CD14-positive monocyte (primary cell): ENCODE results near the gene TRABD2B. TPM values are rescaled to one million over a fixed set of nuclear protein-coding genes. Genes with fewer than 3 reads are reported as not detected.

Experiments used
- DNase-seq, 3 donors: peaks; one replicate each; pipeline ENCODE4 v3.0.0-alpha.2; 2011 to 2022
- H2AFZ ChIP-seq: 2 replicates; pipeline ENCODE4 v1.6.0; 2012; ENCODE audit warnings: mild to moderate bottlenecking, low read depth, low read length, inconsistent platforms; ENCODE audit not compliant: insufficient read depth, poor library complexity, severe bottlenecking
- H3K27ac ChIP-seq, 2 donors: 1 replicate in 1 of 2; 2 replicates in 1 of 2; pipeline ENCODE4 v1.5.1; 2012 to 2013; ENCODE audit warnings: low read length in 2 of 2, control low read depth in 1 of 2, inconsistent platforms in 1 of 2, low read depth in 1 of 2, mild to moderate bottlenecking in 1 of 2
- H3K27me3 ChIP-seq, 2 donors: one replicate each; pipeline versions ENCODE4 v1.6.0 to v1.6.1; 2011 to 2013; ENCODE audit warnings: low read length in 2 of 2; ENCODE audit not compliant: control insufficient read depth in 2 of 2, insufficient read depth in 2 of 2
- H3K36me3 ChIP-seq, 2 donors: replicated peaks in 1 of 2; 1 replicate in 1 of 2; 2 replicates in 1 of 2; pipeline versions ENCODE4 v1.5.1 to v1.6.1; 2012 to 2013; ENCODE audit warnings: low read length in 2 of 2, control low read depth in 1 of 2, inconsistent platforms in 1 of 2, mild to moderate bottlenecking in 1 of 2; ENCODE audit not compliant: insufficient read depth in 2 of 2, control insufficient read depth in 1 of 2
- H3K4me1 ChIP-seq, 2 donors: 1 replicate in 1 of 2; 2 replicates in 1 of 2; pipeline versions ENCODE4 v1.5.1 to v1.6.1; 2012 to 2013; ENCODE audit warnings: low read length in 2 of 2, control low read depth in 1 of 2, inconsistent platforms in 1 of 2, mild to moderate bottlenecking in 1 of 2, moderate library complexity in 1 of 2; ENCODE audit not compliant: insufficient read depth in 2 of 2, control insufficient read depth in 1 of 2
- H3K4me2 ChIP-seq: replicated peaks from 2 replicates; pipeline ENCODE3; 2012; ENCODE audit warnings: low read length, moderate library complexity, mild to moderate bottlenecking; ENCODE audit not compliant: poor library complexity, severe bottlenecking; ENCODE audit errors: extremely low read depth
- H3K4me3 ChIP-seq, 3 experiments: fragments of 200-600 bp in 1 of 3; sonication (generic) in 1 of 3; replicated peaks in 1 of 3; 1 replicate in 2 of 3; 2 replicates in 1 of 3; pipeline ENCODE4 v1.5.1; 2011 to 2013; ENCODE audit warnings: low read length in 3 of 3, mild to moderate bottlenecking in 3 of 3, control low read depth in 2 of 3, low read depth in 2 of 3, inconsistent platforms in 1 of 3, moderate library complexity in 1 of 3
- H3K79me2 ChIP-seq: 2 replicates; pipeline ENCODE4 v1.6.0; 2012; ENCODE audit warnings: mild to moderate bottlenecking, control low read depth, inconsistent platforms, low read length, moderate library complexity; ENCODE audit not compliant: insufficient read depth
- H3K9ac ChIP-seq: 2 replicates; pipeline ENCODE4 v1.6.0; 2017; ENCODE audit warnings: low read length, mild to moderate bottlenecking; ENCODE audit not compliant: insufficient read depth, poor library complexity, severe bottlenecking
- H3K9me3 ChIP-seq, 2 donors: replicated peaks in 1 of 2; 1 replicate in 1 of 2; 2 replicates in 1 of 2; pipeline versions ENCODE4 v1.5.1 to v1.6.1; 2012 to 2013; ENCODE audit warnings: low read length in 2 of 2, control low read depth in 1 of 2; ENCODE audit not compliant: control insufficient read depth in 1 of 2, insufficient read depth in 1 of 2
- H4K20me1 ChIP-seq: 2 replicates; pipeline ENCODE4 v1.6.0; 2012; ENCODE audit warnings: mild to moderate bottlenecking, low read length, control low read depth, moderate library complexity; ENCODE audit not compliant: insufficient read depth
- H3K27ac Mint-ChIP-seq, 7 donors: one replicate each; pipeline ENCODE4 v1.8.0; 2020; ENCODE audit warnings: mild to moderate bottlenecking in 7 of 7, mixed read lengths in 7 of 7, moderate library complexity in 6 of 7, inconsistent platforms in 2 of 7
- H3K27me3 Mint-ChIP-seq, 3 donors: one replicate each; pipeline ENCODE4 v1.8.0; 2021 to 2022; ENCODE audit warnings: low read depth in 3 of 3, mild to moderate bottlenecking in 3 of 3, mixed read lengths in 3 of 3, moderate library complexity in 3 of 3, inconsistent platforms in 1 of 3
- H3K36me3 Mint-ChIP-seq, 2 donors: one replicate each; pipeline ENCODE4 v1.8.0; 2020; ENCODE audit warnings: mixed read lengths in 2 of 2, inconsistent platforms in 1 of 2, mild to moderate bottlenecking in 1 of 2
- H3K4me1 Mint-ChIP-seq: one replicate; pipeline ENCODE4 v1.8.0; 2020; ENCODE audit warnings: mild to moderate bottlenecking, mixed read lengths
- H3K4me3 Mint-ChIP-seq, 2 donors: one replicate each; pipeline ENCODE4 v1.8.0; 2020; ENCODE audit warnings: mild to moderate bottlenecking in 2 of 2, mixed read lengths in 2 of 2, moderate library complexity in 1 of 2
- H3K9me3 Mint-ChIP-seq, 7 donors: one replicate each; pipeline ENCODE4 v1.8.0; 2020 to 2022; ENCODE audit warnings: mixed read lengths in 7 of 7, mild to moderate bottlenecking in 6 of 7, moderate library complexity in 6 of 7, inconsistent platforms in 2 of 7
- CTCF ChIP-seq: fragments of 200-600 bp; IDR thresholded peaks from one replicate; pipeline ENCODE4 v1.8.0; 2022; ENCODE audit warnings: antibody characterized with exemption, mild to moderate bottlenecking
- WGBS: methylation state at CpG from one replicate; pipeline ENCODE4 v1.1.5; 2013; ENCODE audit warnings: missing lambda C conversion rate; ENCODE audit not compliant: insufficient coverage; 5-methylcytosine and 5-hydroxymethylcytosine counted together
- intact Hi-C, 2 donors: fragments of 100-400 bp; cut with micrococcal nuclease; formaldehyde crosslinking; loops; one replicate each; pipeline versions ENCODE4 v1.15.0 to v1.15.1; 2023
- polyA plus RNA-seq, 3 donors: library from polyadenylated mRNA; depleted of rRNA in 1 of 3; unstranded in 2 of 3; stranded (reverse) in 1 of 3; fragments of 300-500 nt in 2 of 3; fragments of >200 nt in 1 of 3; fragmentation: Illumina TruSeq in 2 of 3; gene quantifications; 1 replicate in 2 of 3; 2 replicates in 1 of 3; pipeline ENCODE4 v1.2.3, GENCODE V29; 2012 to 2021

TRABD2B gene
- polyA plus RNA-seq, 3 donors: not detected

GRCh38 chr1:47991673-47992072, 5.5 kb downstream of the TRABD2B start:
- peaks cover 22 to 46% of the 10 kb centered on the region in 2 donors for H3K27me3 ChIP-seq
- WGBS: 93% methylated on average over 3 of the region's 5 CpGs
- no peak overlapping the region for H3K9ac ChIP-seq
- no peaks in the 10 kb centered on the region for H4K20me1 ChIP-seq
- H2AFZ ChIP-seq: no peak overlapping the region
- H3K9me3 ChIP-seq: peaks cover 0 to 10% of the 10 kb centered on the region in 2 donors
- H3K4me1 ChIP-seq: peaks cover 0 to under 1% of the 10 kb centered on the region in 2 donors
- H3K4me2 ChIP-seq: no peak overlapping the region
- peaks cover 51 to 61% (median 57%) of the 10 kb centered on the region in 3 donors for H3K27me3 Mint-ChIP-seq
- no peaks in the 10 kb centered on the region for H3K4me1 Mint-ChIP-seq
- H3K79me2 ChIP-seq: no peaks in the 10 kb centered on the region
- no peak overlapping the region for H3K4me3 ChIP-seq
- intact Hi-C loops: no loop called here
- peaks cover 0 to 6% (median 0%) of the 10 kb centered on the region in 7 donors for H3K9me3 Mint-ChIP-seq
- H3K36me3 Mint-ChIP-seq: peaks cover 0 to 2% of the 10 kb centered on the region in 2 donors
- no peak for TF ChIP-seq CTCF
- H3K36me3 ChIP-seq: no peaks in the 10 kb centered on the region
- no peak overlapping the region for H3K27ac Mint-ChIP-seq
- no peak for DNase-seq
- no peak overlapping the region for H3K27ac ChIP-seq
- H3K4me3 Mint-ChIP-seq: peak overlapping the region in 1 of 2 donors; percentile 48

GRCh38 chr1:47991187-47991586, 6.0 kb downstream of the TRABD2B start:
- Mint-ChIP-seq H3K4me3 (no peak overlapping the region), H3K27ac (no peak overlapping the region), H3K9me3 (peaks cover 0 to 4% (median 0%) of the 10 kb centered on the region in 7 donors), H3K4me1 (no peaks in the 10 kb centered on the region), H3K27me3 (peaks cover 52 to 62% (median 59%) of the 10 kb centered on the region in 3 donors), H3K36me3 (peaks cover 0 to 1% of the 10 kb centered on the region in 2 donors)
- Histone ChIP-seq H3K36me3 (no peaks in the 10 kb centered on the region), H3K9ac (no peak overlapping the region), H3K27me3 (peaks cover 22 to 48% of the 10 kb centered on the region in 2 donors), H3K9me3 (peaks cover 0 to 10% of the 10 kb centered on the region in 2 donors), H3K27ac (no peak overlapping the region), H4K20me1 (no peaks in the 10 kb centered on the region), H3K4me2 (no peak overlapping the region), H3K79me2 (no peaks in the 10 kb centered on the region), H3K4me3 (no peak overlapping the region), H2AFZ (no peak overlapping the region), H3K4me1 (no peaks in the 10 kb centered on the region)
- TF ChIP-seq CTCF: no peak
- no peak for DNase-seq
- intact Hi-C loops: no loop called here
- WGBS: 82% methylated on average over 3 of the region's 5 CpGs
